Lung microvascular endothelial cell (primary cell): ENCODE results near the gene RABL3. TPM values are rescaled to one million over a fixed set of nuclear protein-coding genes. Genes with fewer than 3 reads are reported as not detected.
"Not testable (repeated sequence)": the region's sequence is repeated elsewhere in the genome, so short reads cannot be mapped to it uniquely, and the experiment has no call there.

Experiments used
- DNase-seq, 2 donors: peaks; one replicate each; pipeline versions ENCODE4 v3.0.0 to v3.0.0-alpha.2; 2010; ENCODE audit warnings: low read depth in 2 of 2
- total RNA-seq: library from RNA; depleted of rRNA; stranded (reverse); fragments of >200 nt; gene quantifications from 2 replicates; pipeline ENCODE4 v1.2.1, GENCODE V29; 2014

RABL3 gene
- total RNA-seq: 6.7 and 6.8 TPM in 2 replicates

DNA sequence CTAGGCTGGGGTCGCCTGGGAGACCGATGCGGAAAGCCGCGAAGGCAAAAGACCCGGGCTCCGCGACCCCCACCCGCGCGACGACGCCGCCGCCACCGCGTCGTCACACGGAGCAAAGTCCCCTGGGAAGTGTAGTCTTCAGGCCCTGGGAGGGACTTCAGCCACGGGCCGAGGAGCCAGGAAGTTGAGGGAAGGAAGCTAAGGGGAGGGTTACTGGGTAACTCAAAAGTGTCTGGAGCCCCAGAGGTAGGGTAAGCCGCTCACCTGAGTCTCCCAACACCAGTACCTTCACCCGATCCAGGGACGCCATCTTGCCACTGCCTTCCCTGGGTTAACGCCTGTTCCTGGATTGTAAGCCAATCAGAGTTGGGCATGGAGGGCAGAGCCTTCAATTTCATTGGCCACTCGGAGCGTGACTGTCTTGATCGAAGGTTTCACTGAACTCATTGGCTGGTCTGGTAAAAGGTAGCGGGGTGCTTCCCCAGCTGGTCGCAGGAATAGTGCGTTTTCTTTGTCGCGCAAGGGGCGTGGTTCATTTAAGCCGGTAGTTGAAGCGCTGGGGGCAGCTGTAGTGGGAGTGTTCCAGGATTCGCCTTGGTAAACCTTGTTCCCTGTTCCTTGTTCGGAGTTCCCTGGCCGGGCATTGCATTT lies at the start of gene RABL3, which contains the start of gene GTF2E1:
Gene RABL3, minus strand, starts transcription at position 319 of the 651 bp plus-strand sequence. Its CDS starts 9 bp downstream, at position 310.
Gene GTF2E1, plus strand, starts transcription at position 547 of the 651 bp plus-strand sequence. CDS start 7,809 bp downstream, outside the sequence.
- peak; percentile 100 for DNase-seq

DNA sequence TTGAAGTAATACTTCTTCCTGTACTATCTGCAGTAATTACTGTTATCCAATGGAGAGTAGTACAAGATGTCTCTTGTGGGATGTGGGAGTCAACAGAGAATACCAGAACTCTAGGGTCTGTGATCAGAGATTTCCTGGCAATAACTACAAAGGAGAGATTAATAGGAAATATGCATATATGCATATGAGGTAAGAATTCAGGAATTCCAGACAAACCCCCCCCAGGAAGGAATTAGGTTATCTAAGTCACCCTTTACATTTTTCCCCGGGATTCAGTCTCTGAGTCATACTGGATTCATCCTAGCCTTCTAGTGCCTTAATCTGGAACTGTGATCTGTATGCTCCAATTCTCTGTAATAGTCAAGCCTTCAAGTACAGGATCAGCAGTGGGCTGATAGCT lies 49.6 kb upstream of the RABL3 start:
- peak; percentile 24 to 70 for DNase-seq

GRCh38 chr3:120791010-120791409 lies 48.7 kb upstream of the RABL3 start:
- no peak for DNase-seq

- peak; percentile 35 to 47 for DNase-seq
These were observed 43.5 kb upstream of the RABL3 start for GRCh38 chr3:120785832-120786231.

DNA sequence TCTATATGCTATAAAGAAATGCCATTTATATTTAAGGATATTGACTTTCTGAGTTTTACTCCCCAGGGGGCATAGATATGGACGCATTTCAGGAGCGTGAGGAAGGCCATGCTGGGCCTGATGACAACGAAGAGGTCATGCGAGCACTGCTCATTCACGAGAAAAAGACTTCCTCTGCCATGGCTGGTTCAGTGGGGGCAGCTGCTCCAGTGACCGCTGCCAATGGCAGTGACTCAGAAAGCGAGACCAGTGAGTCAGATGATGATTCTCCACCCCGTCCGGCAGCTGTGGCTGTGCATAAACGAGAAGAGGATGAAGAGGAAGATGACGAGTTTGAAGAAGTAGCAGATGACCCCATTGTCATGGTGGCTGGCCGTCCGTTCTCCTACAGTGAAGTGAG lies 38.7 kb upstream of the RABL3 start:
- peak; percentile 78 to 97 for DNase-seq

GRCh38 chr3:120778776-120779175 lies 36.5 kb upstream of the RABL3 start:
- DNase-seq: no peak

- no peak for DNase-seq
These were observed 33.1 kb upstream of the RABL3 start for GRCh38 chr3:120775411-120775810.

- DNase-seq: peak in 1 of 2 donors; percentile 22
These were observed 31.6 kb upstream of the RABL3 start for GRCh38 chr3:120773932-120774331.

DNA sequence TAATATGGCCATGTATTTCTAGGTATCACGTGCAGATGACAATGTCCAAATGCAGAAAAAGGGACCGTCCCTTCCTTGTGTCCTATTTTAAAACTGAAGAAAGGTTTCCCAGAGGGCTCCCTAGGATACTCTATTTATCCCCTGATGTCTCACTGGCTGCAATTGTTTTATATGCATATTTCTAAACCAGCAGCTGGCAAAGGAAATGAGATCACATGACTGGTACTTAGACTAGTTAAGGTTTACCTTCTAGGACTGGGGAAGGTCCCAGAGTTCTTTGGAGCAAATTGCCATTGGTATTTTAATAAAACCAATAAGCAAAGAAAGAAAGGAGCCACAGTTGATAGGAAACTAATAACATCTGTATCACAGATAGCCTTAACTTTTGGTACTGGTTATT lies 29.8 kb upstream of the RABL3 start:
- no peak for DNase-seq

- DNase-seq: no peak
These were observed 28.6 kb upstream of the RABL3 start for GRCh38 chr3:120770891-120771290.

DNA sequence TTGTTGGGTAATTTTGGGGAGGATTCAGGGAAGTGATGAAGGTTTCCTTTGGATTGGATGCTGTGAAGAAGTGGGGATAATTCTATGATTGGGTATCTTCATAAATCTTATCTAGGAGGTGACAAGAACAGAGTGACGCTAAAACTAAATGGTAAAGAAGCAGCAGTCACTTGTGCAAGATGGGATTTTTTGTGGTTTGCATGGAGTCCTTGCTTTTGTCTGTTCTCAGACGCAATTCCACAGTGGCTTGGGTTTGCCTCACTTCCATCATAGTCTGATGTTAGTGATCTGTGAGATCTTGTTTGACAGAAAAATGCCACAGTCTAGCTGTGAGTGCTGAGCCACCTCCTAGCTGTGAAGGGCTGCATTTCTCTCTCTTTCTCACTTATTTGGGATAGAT lies 27.1 kb upstream of the RABL3 start:
- no peak for DNase-seq

DNA sequence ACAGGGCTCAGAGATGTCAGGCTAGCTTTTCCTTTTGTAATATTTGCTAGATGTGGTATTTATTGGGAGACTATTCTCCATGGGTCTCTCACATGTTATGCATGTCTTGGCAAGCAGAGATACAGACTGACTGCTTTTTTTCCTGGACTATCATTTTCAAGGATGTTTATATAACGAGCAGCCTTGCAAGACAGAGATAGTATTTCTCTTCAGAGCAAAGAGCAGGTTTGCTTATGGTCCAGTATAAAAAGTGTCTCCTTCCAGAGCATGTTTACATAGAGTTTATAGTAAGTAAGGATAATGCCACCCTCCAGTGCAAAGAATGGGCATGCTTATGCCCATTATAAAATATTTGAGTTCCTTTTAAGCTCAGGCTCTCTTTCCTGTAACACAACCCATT lies 24.8 kb upstream of the RABL3 start:
- DNase-seq: peak in 1 of 2 donors; percentile 11

- DNase-seq: no peak
These were observed 24.3 kb upstream of the RABL3 start for GRCh38 chr3:120766576-120766975.

- DNase-seq: no peak
These were observed 23.6 kb upstream of the RABL3 start for GRCh38 chr3:120765830-120766493.

- no peak for DNase-seq
These were observed 21.9 kb upstream of the RABL3 start for GRCh38 chr3:120764206-120764605.

DNA sequence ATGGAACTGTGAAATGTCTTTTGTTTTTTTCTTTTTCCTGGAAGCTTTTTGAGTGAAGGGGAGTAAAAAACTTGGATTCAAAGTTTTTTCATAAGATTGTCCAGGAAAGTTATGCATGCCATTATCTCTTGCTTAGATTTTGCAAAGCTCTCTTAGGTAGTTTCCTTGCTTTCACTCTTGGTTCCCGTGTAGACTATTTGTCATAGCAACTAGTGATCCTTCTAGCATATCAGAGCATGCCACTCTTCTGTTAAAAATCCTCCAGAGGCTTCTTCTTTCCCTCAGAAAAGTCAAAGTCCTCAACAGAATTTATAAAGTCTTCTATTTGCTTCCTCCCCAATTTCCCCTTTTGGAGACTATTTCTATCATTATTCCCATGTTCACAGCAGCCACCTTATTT lies 21.3 kb upstream of the RABL3 start:
- peak in 1 of 2 donors; percentile 1 for DNase-seq

GRCh38 chr3:120762615-120763014 lies 20.3 kb upstream of the RABL3 start:
- DNase-seq: no peak

- not testable (repeated sequence) for DNase-seq
These were observed 16.2 kb upstream of the RABL3 start for GRCh38 chr3:120758551-120758950.

DNA sequence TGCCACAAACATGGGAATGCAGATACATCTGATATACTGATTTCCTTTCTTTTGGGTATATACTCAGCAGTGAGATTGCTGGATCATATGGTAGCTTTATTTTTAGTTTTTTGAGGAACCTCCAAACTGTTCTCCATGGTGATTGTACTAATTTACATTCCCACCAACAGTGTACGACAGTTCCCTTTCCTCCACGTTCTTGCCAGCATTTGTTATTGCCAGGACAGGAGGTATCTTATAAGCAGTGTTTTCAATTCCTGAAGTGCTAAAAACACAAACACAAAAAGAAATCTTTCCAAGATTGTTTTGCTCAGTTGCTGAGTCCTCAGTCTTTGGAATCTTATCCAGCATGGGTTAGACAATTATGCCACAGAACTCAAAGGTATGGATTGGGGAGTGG lies 13.7 kb upstream of the RABL3 start:
- DNase-seq: no peak

- no peak for DNase-seq
These were observed 11.5 kb upstream of the RABL3 start for GRCh38 chr3:120753810-120754209.

- DNase-seq: no peak
These were observed 10.5 kb upstream of the RABL3 start for GRCh38 chr3:120752865-120753264.

DNA sequence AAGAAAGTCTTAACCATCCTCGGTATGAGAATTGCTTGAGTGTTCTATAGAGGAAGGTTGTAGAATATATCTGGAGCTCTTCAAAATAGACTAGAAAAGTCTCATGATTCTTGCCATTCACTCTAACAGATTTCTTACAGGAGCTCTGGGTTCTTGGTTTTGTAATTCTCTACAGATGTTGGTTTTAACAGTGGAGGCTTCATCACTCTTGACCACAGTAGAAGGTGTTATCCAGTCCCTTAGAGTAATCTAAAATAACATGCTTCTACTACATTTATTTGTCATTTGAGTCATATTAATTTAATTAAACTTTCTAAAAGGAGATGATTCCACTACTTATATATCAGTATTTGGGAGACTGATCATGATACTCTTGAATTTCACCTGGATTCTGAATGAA lies 9.9 kb upstream of the RABL3 start:
- no peak for DNase-seq

GRCh38 chr3:120749843-120750242 lies 7.5 kb upstream of the RABL3 start:
- DNase-seq: no peak
